Nephron progenitor cell (in vitro differentiated cells): ENCODE data around the gene BRINP3.
"Not testable (repeated sequence)": the region's sequence is repeated elsewhere in the genome, so short reads cannot be mapped to it uniquely, and the experiment has no call there.

Source experiments
- DNase-seq: peaks from one replicate; pipeline ENCODE4 v3.0.0; 2021
- H3K27ac Mint-ChIP-seq: 2 replicates; pipeline ENCODE4 v1.8.0; 2021; ENCODE audit warnings: mild to moderate bottlenecking, moderate library complexity, mixed read lengths
- H3K27me3 Mint-ChIP-seq: 2 replicates; pipeline ENCODE4 v1.8.0; 2021; ENCODE audit warnings: mild to moderate bottlenecking, low read depth, mixed read lengths; ENCODE audit not compliant: poor library complexity
- H3K36me3 Mint-ChIP-seq: 2 replicates; pipeline ENCODE4 v1.8.0; 2021; ENCODE audit warnings: low read depth, mixed read lengths
- H3K4me1 Mint-ChIP-seq: 2 replicates; pipeline ENCODE4 v1.8.0; 2021; ENCODE audit warnings: mixed read lengths
- H3K4me3 Mint-ChIP-seq: 2 replicates; pipeline ENCODE4 v1.8.0; 2021; ENCODE audit warnings: mild to moderate bottlenecking, moderate library complexity, mixed read lengths
- H3K9me3 Mint-ChIP-seq: 2 replicates; pipeline ENCODE4 v1.8.0; 2021; ENCODE audit warnings: mild to moderate bottlenecking, moderate library complexity, mixed read lengths
- TF ChIP-seq, protein P1 (sequence below): fragments of 200-600 bp; sonication (generic); IDR thresholded peaks from 2 replicates; pipeline ENCODE4 v1.5.0; 2021; ENCODE audit warnings: antibody characterized with exemption

Gene BRINP3

GRCh38 chr1:190129366-190129765 is 348.3 kb downstream of the BRINP3 start:
- H3K36me3 Mint-ChIP-seq, result no peaks in the 10 kb centered on the region
- TF ChIP-seq, protein P1, sequence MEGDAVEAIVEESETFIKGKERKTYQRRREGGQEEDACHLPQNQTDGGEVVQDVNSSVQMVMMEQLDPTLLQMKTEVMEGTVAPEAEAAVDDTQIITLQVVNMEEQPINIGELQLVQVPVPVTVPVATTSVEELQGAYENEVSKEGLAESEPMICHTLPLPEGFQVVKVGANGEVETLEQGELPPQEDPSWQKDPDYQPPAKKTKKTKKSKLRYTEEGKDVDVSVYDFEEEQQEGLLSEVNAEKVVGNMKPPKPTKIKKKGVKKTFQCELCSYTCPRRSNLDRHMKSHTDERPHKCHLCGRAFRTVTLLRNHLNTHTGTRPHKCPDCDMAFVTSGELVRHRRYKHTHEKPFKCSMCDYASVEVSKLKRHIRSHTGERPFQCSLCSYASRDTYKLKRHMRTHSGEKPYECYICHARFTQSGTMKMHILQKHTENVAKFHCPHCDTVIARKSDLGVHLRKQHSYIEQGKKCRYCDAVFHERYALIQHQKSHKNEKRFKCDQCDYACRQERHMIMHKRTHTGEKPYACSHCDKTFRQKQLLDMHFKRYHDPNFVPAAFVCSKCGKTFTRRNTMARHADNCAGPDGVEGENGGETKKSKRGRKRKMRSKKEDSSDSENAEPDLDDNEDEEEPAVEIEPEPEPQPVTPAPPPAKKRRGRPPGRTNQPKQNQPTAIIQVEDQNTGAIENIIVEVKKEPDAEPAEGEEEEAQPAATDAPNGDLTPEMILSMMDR, result no peak
- H3K27ac Mint-ChIP-seq, result no peak overlapping the region
- DNase-seq, result no peak
- H3K9me3 Mint-ChIP-seq, result no peaks in the 10 kb centered on the region
- H3K4me3 Mint-ChIP-seq, result no peak overlapping the region
- no peaks in the 10 kb centered on the region for H3K4me1 Mint-ChIP-seq
- no peaks in the 10 kb centered on the region for H3K27me3 Mint-ChIP-seq

DNA sequence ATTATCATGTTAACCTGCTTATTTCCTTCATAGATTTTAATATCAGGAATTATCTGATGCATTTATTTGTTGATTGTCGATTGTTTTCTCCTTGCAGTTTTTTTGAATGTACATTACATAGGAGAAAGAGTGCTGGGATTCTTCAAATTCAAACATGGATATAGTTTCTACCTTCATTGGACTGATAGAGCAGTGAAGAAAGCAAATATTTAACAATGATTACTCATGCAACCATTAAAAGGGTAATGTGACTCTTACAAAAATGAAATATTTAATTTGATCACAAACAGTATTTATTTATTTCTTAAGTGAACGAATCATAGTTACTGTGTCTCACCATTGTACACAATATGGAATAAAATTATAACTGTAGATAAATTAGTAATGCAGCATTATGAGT is 350.9 kb downstream of the BRINP3 start:
- Mint-ChIP-seq H3K36me3 (no peaks in the 10 kb centered on the region), H3K9me3 (no peaks in the 10 kb centered on the region), H3K4me3 (no peak overlapping the region), H3K27me3 (no peaks in the 10 kb centered on the region), H3K4me1 (no peaks in the 10 kb centered on the region), H3K27ac (no peak overlapping the region)
- no peak for DNase-seq
- TF ChIP-seq, protein P1, result no peak

DNA sequence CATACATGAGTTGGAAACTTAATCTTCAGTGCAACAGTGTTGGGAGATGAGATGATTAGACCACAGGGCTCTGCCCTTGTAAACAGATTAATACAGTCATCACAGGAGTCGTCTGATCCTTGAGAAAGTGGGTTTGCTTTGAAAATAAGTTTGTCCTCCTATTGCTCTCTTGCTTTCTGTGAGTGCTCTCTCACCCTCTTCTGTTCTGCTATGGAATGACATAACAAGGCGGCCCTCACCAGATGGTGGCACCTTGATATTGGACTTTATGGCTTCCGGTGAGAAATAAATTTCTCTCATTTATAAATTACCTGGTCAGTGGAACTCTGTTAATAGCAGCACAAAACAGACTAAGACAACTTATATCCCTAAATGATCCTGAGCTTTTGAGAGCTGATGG is 353.6 kb downstream of the BRINP3 start:
- TF ChIP-seq, protein P1, result no peak
- Mint-ChIP-seq H3K4me1 (no peaks in the 10 kb centered on the region), H3K4me3 (no peak overlapping the region), H3K36me3 (no peaks in the 10 kb centered on the region), H3K9me3 (no peaks in the 10 kb centered on the region), H3K27me3 (no peaks in the 10 kb centered on the region), H3K27ac (peak overlapping the region; percentile 19)
- no peak for DNase-seq

DNA sequence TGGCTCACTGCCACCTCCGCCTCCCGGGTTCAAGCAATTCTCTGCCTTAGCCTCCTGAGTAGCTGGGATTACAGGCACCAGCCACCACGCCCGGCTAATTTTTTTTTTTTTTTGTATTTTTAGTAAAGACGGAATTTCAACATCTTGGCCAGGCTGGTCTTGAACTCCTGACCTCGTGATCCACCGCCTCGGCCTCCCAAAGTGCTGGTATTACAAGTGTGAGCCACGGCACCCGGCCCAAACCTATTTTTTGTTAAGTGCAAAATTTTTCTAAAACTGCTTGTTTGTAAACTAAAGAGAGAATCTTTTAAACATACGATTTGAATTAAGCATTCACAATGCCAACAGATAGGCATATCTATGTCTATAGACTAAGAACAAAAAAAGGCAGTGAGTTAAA is 357.1 kb downstream of the BRINP3 start:
- not testable (repeated sequence) for H3K27me3 Mint-ChIP-seq, H3K9me3 Mint-ChIP-seq, H3K4me1 Mint-ChIP-seq, H3K27ac Mint-ChIP-seq, H3K36me3 Mint-ChIP-seq, H3K4me3 Mint-ChIP-seq, DNase-seq

DNA sequence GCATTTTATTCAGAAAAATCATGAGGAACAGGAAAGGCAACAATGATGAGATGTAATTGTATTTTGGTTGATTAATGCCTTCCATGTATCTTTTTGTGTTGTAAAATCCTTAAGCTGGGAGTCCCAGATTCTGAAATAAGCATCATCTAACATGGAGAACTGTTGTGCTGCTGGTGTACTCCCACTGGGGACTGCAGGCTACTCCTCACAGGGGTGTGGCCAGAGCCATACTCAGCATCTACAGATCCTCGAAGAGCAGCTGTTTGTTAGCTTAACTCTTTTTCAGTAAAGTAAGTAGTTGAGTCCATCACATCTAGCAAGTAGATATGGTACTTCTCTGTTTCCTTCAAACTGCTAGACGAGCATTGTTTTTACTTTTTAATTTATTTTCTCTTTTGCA is 358.0 kb downstream of the BRINP3 start:
- TF ChIP-seq, protein P1, result no peak
- no peaks in the 10 kb centered on the region for H3K27me3 Mint-ChIP-seq
- H3K4me1 Mint-ChIP-seq, result no peaks in the 10 kb centered on the region
- no peak overlapping the region for H3K27ac Mint-ChIP-seq
- H3K36me3 Mint-ChIP-seq, result no peaks in the 10 kb centered on the region
- DNase-seq, result no peak
- no peaks in the 10 kb centered on the region for H3K9me3 Mint-ChIP-seq
- H3K4me3 Mint-ChIP-seq, result no peak overlapping the region

- no peaks in the 10 kb centered on the region for H3K4me1 Mint-ChIP-seq
- no peak overlapping the region for H3K27ac Mint-ChIP-seq
- no peak for DNase-seq
- H3K36me3 Mint-ChIP-seq, result no peaks in the 10 kb centered on the region
- no peak overlapping the region for H3K4me3 Mint-ChIP-seq
- H3K27me3 Mint-ChIP-seq, result no peaks in the 10 kb centered on the region
- TF ChIP-seq, protein P1, result no peak
- H3K9me3 Mint-ChIP-seq, result no peaks in the 10 kb centered on the region
Observed at GRCh38 chr1:190116921-190117320, 360.7 kb downstream of the BRINP3 start.
